Neural progenitor cell (in vitro differentiated cells): ENCODE data around the gene ABCC3. TPM values are rescaled to one million over a fixed set of nuclear protein-coding genes. Genes with fewer than 3 reads are reported as not detected.

ENCODE experiments used
- DNase-seq: peaks from one replicate; pipeline ENCODE4 v3.0.0-alpha.2; 2016; ENCODE audit warnings: low spot score
- H2AFZ ChIP-seq: fragments of 200-600 bp; sonication (generic); replicated peaks from 2 replicates; pipeline ENCODE4 v1.6.1; 2016; ENCODE audit warnings: antibody characterized with exemption
- H3F3A ChIP-seq: fragments of 200-600 bp; sonication (generic); 2 replicates; pipeline ENCODE4 v1.6.1; 2016; ENCODE audit warnings: antibody characterized with exemption, low read depth
- H3K27ac ChIP-seq: fragments of 200-600 bp; sonication (generic); 2 replicates; pipeline ENCODE4 v1.5.1; 2016; ENCODE audit warnings: mild to moderate bottlenecking
- H3K27me3 ChIP-seq: fragments of 200-600 bp; sonication (generic); 2 replicates; pipeline ENCODE4 v1.6.1; 2016; ENCODE audit warnings: mild to moderate bottlenecking, moderate library complexity
- H3K36me3 ChIP-seq: fragments of 200-600 bp; sonication (generic); 2 replicates; pipeline ENCODE4 v1.5.1; 2016
- H3K4me1 ChIP-seq: fragments of 200-600 bp; sonication (generic); 2 replicates; pipeline ENCODE4 v1.6.1; 2016; ENCODE audit warnings: mixed run types
- H3K4me2 ChIP-seq: fragments of 200-600 bp; sonication (generic); 2 replicates; pipeline ENCODE4 v1.6.1; 2016
- H3K4me3 ChIP-seq: fragments of 200-600 bp; sonication (generic); 2 replicates; pipeline ENCODE4 v1.5.1; 2016
- H3K79me2 ChIP-seq: fragments of 200-600 bp; sonication (generic); 2 replicates; pipeline ENCODE4 v1.6.1; 2016; ENCODE audit warnings: low read depth
- H3K9ac ChIP-seq: fragments of 200-600 bp; sonication (generic); 2 replicates; pipeline ENCODE4 v1.6.1; 2016
- H3K9me3 ChIP-seq: fragments of 200-600 bp; sonication (generic); 2 replicates; pipeline ENCODE4 v1.5.1; 2016; ENCODE audit warnings: low read depth
- H4K20me1 ChIP-seq: fragments of 200-600 bp; sonication (generic); 2 replicates; pipeline ENCODE4 v1.6.1; 2016; ENCODE audit warnings: low read depth
- H3K27ac Mint-ChIP-seq: 3 replicates; pipeline ENCODE4 v1.8.0; 2021; ENCODE audit warnings: mixed read lengths
- H3K27me3 Mint-ChIP-seq: 2 replicates; pipeline ENCODE4 v1.8.0; 2022; ENCODE audit warnings: low read depth, mild to moderate bottlenecking, inconsistent platforms, moderate library complexity, mixed read lengths; ENCODE audit not compliant: insufficient read depth
- H3K36me3 Mint-ChIP-seq: 3 replicates; pipeline ENCODE4 v1.8.0; 2021; ENCODE audit warnings: mixed read lengths
- H3K4me1 Mint-ChIP-seq: 3 replicates; pipeline ENCODE4 v1.8.0; 2021; ENCODE audit warnings: mixed read lengths
- H3K4me3 Mint-ChIP-seq: 3 replicates; pipeline ENCODE4 v1.8.0; 2021; ENCODE audit warnings: mild to moderate bottlenecking, moderate library complexity, mixed read lengths
- H3K9me3 Mint-ChIP-seq: 3 replicates; pipeline ENCODE4 v1.8.0; 2020; ENCODE audit warnings: mixed read lengths
- CTCF ChIP-seq: fragments of 200-600 bp; sonication (generic); IDR thresholded peaks from 2 replicates; pipeline ENCODE4 v1.5.1; 2017; ENCODE audit warnings: antibody characterized with exemption, mild to moderate bottlenecking
- EZH2 ChIP-seq: fragments of 200-600 bp; sonication (generic); IDR thresholded peaks from 2 replicates; pipeline ENCODE4 v1.6.1; 2017; ENCODE audit warnings: antibody characterized with exemption, mild to moderate bottlenecking, moderate library complexity
- EZH2phosphoT487 ChIP-seq: fragments of 200-600 bp; sonication (generic); IDR thresholded peaks from 2 replicates; pipeline ENCODE4 v1.6.1; 2017; ENCODE audit warnings: antibody characterized with exemption
- total RNA-seq: library from RNA; depleted of rRNA; stranded (reverse); fragments of >200 nt; gene quantifications from 2 replicates; pipeline ENCODE4 v1.2.3, GENCODE V29; 2015; ENCODE audit warnings: low replicate concordance

ABCC3 gene
- total RNA-seq, 1 donor from 2014 or later: not detected

- no peak overlapping the region for H3K9ac ChIP-seq
- peaks cover 5% of the 10 kb centered on the region for H3K36me3 ChIP-seq
- H3K9me3 ChIP-seq: no peaks in the 10 kb centered on the region
- Mint-ChIP-seq H3K4me1 (peaks cover 45% of the 10 kb centered on the region), H3K27me3 (peaks cover 5% of the 10 kb centered on the region), H3K36me3 (peaks cover 19% of the 10 kb centered on the region), H3K4me3 (no peak overlapping the region), H3K27ac (no peak overlapping the region), H3K9me3 (no peaks in the 10 kb centered on the region)
- TF ChIP-seq CTCF (no peak), EZH2phosphoT487 (no peak), EZH2 (no peak)
- no peak overlapping the region for H2AFZ ChIP-seq
- H3K4me2 ChIP-seq: no peak overlapping the region
- peaks cover 35% of the 10 kb centered on the region for H3K4me1 ChIP-seq
- H3F3A ChIP-seq: peaks cover 46% of the 10 kb centered on the region
- H3K79me2 ChIP-seq: no peaks in the 10 kb centered on the region
- H3K27ac ChIP-seq: no peak overlapping the region
- H3K4me3 ChIP-seq: no peak overlapping the region
- no peak for DNase-seq
- no peaks in the 10 kb centered on the region for H4K20me1 ChIP-seq
- H3K27me3 ChIP-seq: no peaks in the 10 kb centered on the region
These were observed 58.5 kb downstream of the ABCC3 start for GRCh38 chr17:50693036-50693682.

DNA sequence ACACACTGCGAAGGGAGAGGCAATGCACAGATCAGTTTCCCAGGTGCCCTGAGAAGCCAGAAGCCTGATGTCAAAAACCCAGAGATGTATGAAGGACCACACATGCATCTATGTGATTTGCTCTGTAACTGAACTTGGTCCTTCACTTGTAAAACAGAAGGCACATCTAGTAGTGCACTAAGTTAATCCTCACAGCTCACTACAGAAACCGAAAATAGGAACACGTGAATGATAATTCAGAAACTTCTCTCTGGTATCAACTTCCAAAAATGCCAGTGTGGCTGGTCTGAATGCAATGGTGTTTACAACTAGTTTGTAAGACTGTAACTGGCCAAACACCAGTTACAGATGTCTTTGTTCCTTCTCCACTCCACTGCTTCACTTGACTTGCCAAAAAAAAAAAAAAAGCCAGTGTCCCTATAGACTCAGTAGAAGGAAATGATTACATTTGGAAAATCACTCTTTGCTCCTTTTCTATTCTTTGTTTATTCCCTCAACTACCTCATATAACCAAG, 61.7 kb downstream of the ABCC3 start:
- Histone ChIP-seq H3K36me3 (peaks cover 9% of the 10 kb centered on the region), H3K4me1 (peaks cover 10% of the 10 kb centered on the region), H3K4me3 (no peak overlapping the region), H3K9me3 (no peaks in the 10 kb centered on the region), H3K9ac (no peak overlapping the region), H3K27ac (no peak overlapping the region), H3F3A (peaks cover 16% of the 10 kb centered on the region), H2AFZ (no peak overlapping the region), H4K20me1 (peaks cover 7% of the 10 kb centered on the region), H3K4me2 (no peak overlapping the region), H3K79me2 (peaks cover 5% of the 10 kb centered on the region), H3K27me3 (no peaks in the 10 kb centered on the region)
- Mint-ChIP-seq H3K27ac (no peak overlapping the region), H3K4me1 (peaks cover 14% of the 10 kb centered on the region), H3K27me3 (no peaks in the 10 kb centered on the region), H3K9me3 (no peaks in the 10 kb centered on the region), H3K36me3 (peaks cover 26% of the 10 kb centered on the region), H3K4me3 (no peak overlapping the region)
- TF ChIP-seq CTCF (no peak), EZH2 (no peak), EZH2phosphoT487 (no peak)
- DNase-seq: no peak

GRCh38 chr17:50697062-50697461, 62.4 kb downstream of the ABCC3 start:
- no peak overlapping the region for H3K9ac ChIP-seq
- H3K27ac Mint-ChIP-seq: no peak overlapping the region
- H3F3A ChIP-seq: peaks cover 9% of the 10 kb centered on the region
- H3K4me1 ChIP-seq: peaks cover 3% of the 10 kb centered on the region
- peaks cover 7% of the 10 kb centered on the region for H3K4me1 Mint-ChIP-seq
- DNase-seq: no peak
- H3K79me2 ChIP-seq: peaks cover 11% of the 10 kb centered on the region
- H3K36me3 Mint-ChIP-seq: peaks cover 26% of the 10 kb centered on the region
- no peak overlapping the region for H3K27ac ChIP-seq
- H2AFZ ChIP-seq: no peak overlapping the region
- no peak overlapping the region for H3K4me3 ChIP-seq
- peaks cover 7% of the 10 kb centered on the region for H4K20me1 ChIP-seq
- H3K27me3 ChIP-seq: no peaks in the 10 kb centered on the region
- peaks cover 9% of the 10 kb centered on the region for H3K36me3 ChIP-seq
- H3K4me2 ChIP-seq: no peak overlapping the region
- no peaks in the 10 kb centered on the region for H3K27me3 Mint-ChIP-seq
- H3K9me3 Mint-ChIP-seq: no peaks in the 10 kb centered on the region
- H3K9me3 ChIP-seq: no peaks in the 10 kb centered on the region
- H3K4me3 Mint-ChIP-seq: no peak overlapping the region
- TF ChIP-seq CTCF (no peak), EZH2 (no peak), EZH2phosphoT487 (no peak)
